K562 (cell line): ENCODE measurements around the gene SLC26A8. TPM values are rescaled to one million over a fixed set of nuclear protein-coding genes. Genes with fewer than 3 reads are reported as not detected.

ENCODE experiments used
- BCL6 ChIP-seq: fragments of 250-450 bp; sonication (Bioruptor Pico); IDR thresholded peaks from 2 replicates; pipeline ENCODE4 v1.4.0; 2020
- CBFA2T2 ChIP-seq: fragments of 450-650 bp; conservative IDR thresholded peaks from 2 replicates; pipeline ENCODE4 v1.6.1; 2017; ENCODE audit warnings: mild to moderate bottlenecking
- EZH2 ChIP-seq: IDR thresholded peaks from 2 replicates; pipeline ENCODE4 v1.6.1; 2012; ENCODE audit warnings: low read depth, mild to moderate bottlenecking, inconsistent platforms, low read length, borderline replicate concordance
- GABPA ChIP-seq: fragments of 200-800 bp; sonication (Bioruptor generic); conservative IDR thresholded peaks from 2 replicates; pipeline ENCODE4 v1.6.1; 2016; ENCODE audit warnings: low read depth, missing genetic modification characterization, missing compliant biosample characterization
- GTF3C2 ChIP-seq: IDR thresholded peaks from 3 replicates; pipeline ENCODE4 v1.6.1; 2011; ENCODE audit warnings: borderline replicate concordance, mild to moderate bottlenecking, moderate library complexity; ENCODE audit not compliant: insufficient read length; ENCODE audit errors: extremely low read depth
- MTA1 ChIP-seq: fragments of 450-650 bp; IDR thresholded peaks from 2 replicates; pipeline ENCODE4 v1.6.1; 2017; ENCODE audit warnings: borderline replicate concordance
- MTA3 ChIP-seq: fragments of 450-650 bp; formaldehyde crosslinking; IDR thresholded peaks from 2 replicates; pipeline ENCODE4 v1.6.1; 2017; ENCODE audit warnings: mild to moderate bottlenecking, borderline replicate concordance
- SIX5 ChIP-seq, 2 experiments: IDR thresholded peaks; 2 replicates each; pipeline ENCODE4 v1.6.1; 2011; ENCODE audit warnings: low read length in 2 of 2, borderline replicate concordance in 1 of 2, low read depth in 1 of 2, mild to moderate bottlenecking in 1 of 2, moderate library complexity in 1 of 2; ENCODE audit not compliant: insufficient read depth in 1 of 2
- SMAD3 ChIP-seq: fragments of 450-650 bp; formaldehyde crosslinking; conservative IDR thresholded peaks from 2 replicates; pipeline ENCODE4 v1.4.0; 2020; ENCODE audit warnings: mild to moderate bottlenecking
- ZFP36 ChIP-seq: fragments of 150-350 bp; IDR thresholded peaks from 2 replicates; pipeline ENCODE4 v1.6.1; 2018; ENCODE audit warnings: low read length, low read depth; ENCODE audit not compliant: partially characterized antibody
- ZNF224 ChIP-seq: sonication (generic); formaldehyde crosslinking; IDR thresholded peaks from 2 replicates; pipeline ENCODE4 v1.8.0; 2022; ENCODE audit warnings: mild to moderate bottlenecking, missing genetic modification reagents
- ZNF561 ChIP-seq: fragments of 450-650 bp; formaldehyde crosslinking; conservative IDR thresholded peaks from 2 replicates; pipeline ENCODE4 v1.4.0; 2020; ENCODE audit warnings: mild to moderate bottlenecking, moderate library complexity
- ZNF583 ChIP-seq: fragments of 250-450 bp; sonication (Bioruptor Pico); IDR thresholded peaks from 2 replicates; pipeline ENCODE4 v1.4.0; 2020
- polyA plus RNA-seq, 8 experiments: library from polyadenylated mRNA; depleted of rRNA in 4 of 8; stranded (reverse) in 5 of 8; unstranded in 3 of 8; fragments of >200 nt; fragmentation: Nextera tagmentation in 2 of 8; fragmentation: Illumina TruSeq in 1 of 8; extraction: Ambion mirVana in 2 of 8; extraction: Trizol in 1 of 8; gene quantifications; 2 replicates each; pipeline versions ENCODE4 v1.2.1 to v1.2.3, GENCODE V29; 2011 to 2014; ENCODE audit warnings: inconsistent platforms in 1 of 8, missing spikeins in 1 of 8
- total RNA-seq, 7 experiments: library from RNA; depleted of rRNA in 6 of 7; stranded (reverse); fragments of >200 nt in 6 of 7; fragmentation: Illumina TruSeq in 2 of 7; extraction: Trizol in 2 of 7; gene quantifications; 2 replicates each; pipeline versions ENCODE4 v1.2.1 to v1.2.3, GENCODE V29; 2011 to 2021; ENCODE audit warnings: low replicate concordance in 1 of 7
- TF ChIP-seq, protein P1 (sequence below): fragments of 250-450 bp; sonication (Bioruptor Pico); IDR thresholded peaks from 2 replicates; pipeline ENCODE4 v1.4.0; 2020; ENCODE audit warnings: borderline replicate concordance
- TF ChIP-seq, protein P2 (sequence below): fragments of 450-650 bp; IDR thresholded peaks from 2 replicates; pipeline ENCODE4 v1.6.1; 2016; ENCODE audit warnings: low read depth, mild to moderate bottlenecking, moderate library complexity

SLC26A8 gene
- total and polyA plus RNA-seq, 9 of the 15 experiments (the other 6 are each of a cell fraction or from before 2014, with no cell fraction given) = not detected

GRCh38 chr6:36028088-36028876, 3.8 kb upstream of the SLC26A8 start (continued):
- TF ChIP-seq, protein P1, sequence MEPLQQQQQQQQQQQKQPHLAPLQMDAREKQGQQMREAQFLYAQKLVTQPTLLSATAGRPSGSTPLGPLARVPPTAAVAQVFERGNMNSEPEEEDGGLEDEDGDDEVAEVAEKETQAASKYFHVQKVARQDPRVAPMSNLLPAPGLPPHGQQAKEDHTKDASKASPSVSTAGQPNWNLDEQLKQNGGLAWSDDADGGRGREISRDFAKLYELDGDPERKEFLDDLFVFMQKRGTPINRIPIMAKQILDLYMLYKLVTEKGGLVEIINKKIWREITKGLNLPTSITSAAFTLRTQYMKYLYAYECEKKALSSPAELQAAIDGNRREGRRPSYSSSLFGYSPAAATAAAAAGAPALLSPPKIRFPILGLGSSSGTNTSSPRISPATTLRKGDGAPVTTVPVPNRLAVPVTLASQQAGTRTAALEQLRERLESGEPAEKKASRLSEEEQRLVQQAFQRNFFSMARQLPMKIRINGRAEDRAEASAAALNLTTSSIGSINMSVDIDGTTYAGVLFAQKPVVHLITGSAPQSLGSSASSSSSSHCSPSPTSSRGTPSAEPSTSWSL (CRISPR knock-in tag) = no peak
- no peak for TF ChIP-seq BCL6 (CRISPR knock-in tag)
- TF ChIP-seq GTF3C2 = no peak
- TF ChIP-seq MTA3 = no peak
- TF ChIP-seq ZNF561 (CRISPR knock-in tag) = no peak
- 0 out of 2 replicates have a peak, but pooled peaks have one; percentile 21 for TF ChIP-seq ZNF583
- no peak for TF ChIP-seq ZFP36
- TF ChIP-seq ZNF224 (CRISPR knock-in tag) = no peak
- no peak for TF ChIP-seq CBFA2T2
- TF ChIP-seq SIX5 (IDR thresholded peaks at IDR 0.05; ENCODE audit: borderline replicate concordance in 1 of 2, insufficient read depth in 1 of 2, low read depth in 1 of 2, low read length in 2 of 2) = no peak
- no peak for TF ChIP-seq SMAD3 (CRISPR knock-in tag)
- no peak for TF ChIP-seq MTA1
- TF ChIP-seq GABPA (tag) = no peak
- TF ChIP-seq, protein P2, sequence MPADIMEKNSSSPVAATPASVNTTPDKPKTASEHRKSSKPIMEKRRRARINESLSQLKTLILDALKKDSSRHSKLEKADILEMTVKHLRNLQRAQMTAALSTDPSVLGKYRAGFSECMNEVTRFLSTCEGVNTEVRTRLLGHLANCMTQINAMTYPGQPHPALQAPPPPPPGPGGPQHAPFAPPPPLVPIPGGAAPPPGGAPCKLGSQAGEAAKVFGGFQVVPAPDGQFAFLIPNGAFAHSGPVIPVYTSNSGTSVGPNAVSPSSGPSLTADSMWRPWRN = no peak
- TF ChIP-seq EZH2 = no peak
